HG03159 (cell line): Measurements from ENCODE around the gene PKNOX2.

Experiments
- ATAC-seq: cut with Tn5 transposase; IDR thresholded peaks from one replicate; pipeline ENCODE4 v1.9.1; 2021; ENCODE audit warnings: mild to moderate bottlenecking, moderate library complexity; ENCODE audit not compliant: unreplicated experiment

Gene PKNOX2

DNA sequence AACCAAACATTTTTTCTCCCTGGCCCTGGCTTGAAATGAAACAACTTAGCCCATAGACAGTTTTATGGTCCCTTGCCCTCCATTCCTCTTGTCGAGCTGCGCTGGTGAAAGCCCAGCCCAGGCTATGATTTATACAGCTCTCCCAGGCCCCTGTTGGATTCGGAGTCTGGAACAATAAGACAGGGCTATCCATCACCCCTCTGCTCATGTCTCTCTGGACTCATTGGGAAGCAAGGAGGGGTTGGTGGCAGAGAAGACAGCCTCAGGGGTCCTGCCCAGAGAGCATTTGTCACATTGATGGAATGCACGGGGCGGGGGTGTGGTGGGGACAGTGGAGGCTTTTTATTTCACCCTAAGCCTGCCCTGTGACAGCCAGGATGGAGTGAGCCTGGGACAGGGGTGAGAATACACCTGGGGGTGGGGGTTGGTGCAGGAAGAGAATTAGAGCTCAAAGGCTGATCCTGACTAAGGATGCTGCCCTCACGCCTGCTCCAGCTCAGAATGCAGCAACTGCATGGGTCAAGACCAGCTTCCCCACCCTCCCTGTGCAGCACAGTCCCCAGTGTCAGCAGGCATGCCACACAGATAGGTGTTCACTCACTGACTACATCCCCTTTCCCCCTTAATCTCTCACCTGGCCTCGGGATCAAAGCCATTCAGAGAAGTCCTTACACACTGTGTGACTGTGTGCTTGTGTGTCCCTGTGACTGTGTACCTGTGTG is 10.0 kb upstream of the PKNOX2 start:
- no peak for ATAC-seq

DNA sequence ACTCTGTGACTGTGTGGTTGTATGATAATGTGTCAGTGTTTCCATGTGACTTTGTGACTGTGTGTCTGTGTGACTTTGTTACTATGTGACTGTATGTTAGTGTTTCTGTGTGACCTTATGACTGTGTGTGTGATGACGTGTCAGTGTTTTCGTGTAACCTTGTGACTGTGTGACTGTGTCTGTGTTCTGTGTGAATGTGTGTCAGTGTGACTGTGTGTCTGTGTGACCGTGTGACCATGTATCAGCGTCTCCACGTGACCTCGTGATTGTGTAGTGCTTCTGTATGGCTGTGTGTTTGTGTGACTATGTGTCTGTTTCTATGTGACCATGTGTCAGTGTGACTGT is 9.5 kb upstream of the PKNOX2 start:
- ATAC-seq = no peak

DNA sequence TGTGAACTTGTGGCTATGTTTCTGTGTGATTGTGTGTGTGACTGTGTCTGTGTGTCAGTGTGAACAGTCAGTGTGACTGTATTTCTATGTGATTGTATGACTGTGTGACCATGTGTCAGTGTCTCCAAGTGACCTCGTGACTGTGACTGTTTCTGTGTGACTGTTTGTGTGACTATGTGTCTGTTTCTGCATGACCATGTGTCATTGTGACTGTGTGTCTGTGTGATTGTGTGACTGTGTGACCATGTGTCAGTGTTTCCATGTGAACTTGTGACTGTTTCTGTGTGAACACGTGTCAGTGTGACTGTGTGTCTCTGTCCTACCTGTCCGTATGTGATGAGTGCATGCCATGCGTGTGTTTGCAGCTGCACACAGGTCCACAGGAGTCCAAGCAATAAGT is 8.8 kb upstream of the PKNOX2 start:
- ATAC-seq = no peak

DNA sequence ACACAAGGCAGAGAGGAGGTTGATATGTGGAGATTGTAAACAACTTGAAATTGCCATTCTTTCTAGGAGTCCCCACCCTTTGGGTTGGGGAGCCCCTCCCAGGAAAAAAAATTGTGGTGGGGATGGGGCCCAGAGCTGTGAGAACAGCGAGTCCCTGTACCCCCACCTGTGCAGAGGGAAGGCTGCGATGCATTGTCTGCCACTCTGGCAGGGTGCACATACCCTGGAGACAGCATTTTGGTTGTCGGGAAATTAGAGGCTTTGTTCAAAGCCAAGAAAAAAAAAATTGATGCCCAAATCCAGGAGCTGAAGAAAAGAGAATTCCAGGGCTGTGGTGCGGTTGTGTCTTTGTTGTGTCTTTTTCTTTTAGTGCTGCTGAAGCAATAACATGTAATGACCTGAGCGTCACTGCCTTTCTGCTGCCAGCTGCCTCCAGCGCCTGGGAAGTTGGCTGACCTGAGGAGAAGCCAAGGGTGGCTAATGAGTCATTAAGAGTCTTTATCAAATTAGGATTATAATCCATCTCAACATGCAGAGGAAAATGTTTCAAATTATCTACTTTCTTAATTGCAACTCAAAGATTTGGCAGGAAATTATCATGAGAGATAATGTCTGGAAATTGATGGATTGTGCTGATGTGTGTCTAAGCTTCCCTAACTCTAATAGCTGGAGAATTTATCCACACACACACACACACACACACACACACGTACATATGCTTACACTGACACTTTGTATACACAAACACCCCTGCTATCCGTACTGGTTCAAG is 8.0 kb upstream of the PKNOX2 start:
- no peak for ATAC-seq

DNA sequence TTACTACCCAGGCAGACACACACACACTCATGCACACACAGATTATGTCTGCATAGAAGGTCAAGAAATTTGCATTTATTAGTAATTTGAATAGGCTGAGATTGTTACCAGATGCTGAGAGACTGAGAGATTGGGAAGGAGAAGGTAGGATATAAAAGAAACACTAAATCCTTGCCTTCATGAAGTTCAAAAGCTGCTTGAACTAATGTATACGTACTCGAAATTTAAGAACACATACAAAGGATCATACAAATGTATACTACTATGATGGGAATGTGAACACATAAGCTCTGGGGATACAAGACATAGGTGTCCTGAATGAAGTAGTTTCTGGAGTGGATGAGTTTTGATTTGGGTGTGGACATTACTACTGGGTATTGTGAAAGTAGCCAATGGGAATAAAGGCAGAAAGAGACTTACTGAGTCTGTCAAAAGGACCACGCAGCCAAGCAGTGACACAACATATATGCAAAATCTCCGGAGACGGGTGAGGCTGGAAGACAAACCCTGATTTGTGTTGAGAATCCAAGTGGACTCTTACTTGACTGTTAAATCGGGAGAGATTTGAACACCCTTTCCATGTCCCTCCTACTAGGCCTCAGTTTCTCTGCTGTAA is 7.3 kb upstream of the PKNOX2 start:
- ATAC-seq = no peak

DNA sequence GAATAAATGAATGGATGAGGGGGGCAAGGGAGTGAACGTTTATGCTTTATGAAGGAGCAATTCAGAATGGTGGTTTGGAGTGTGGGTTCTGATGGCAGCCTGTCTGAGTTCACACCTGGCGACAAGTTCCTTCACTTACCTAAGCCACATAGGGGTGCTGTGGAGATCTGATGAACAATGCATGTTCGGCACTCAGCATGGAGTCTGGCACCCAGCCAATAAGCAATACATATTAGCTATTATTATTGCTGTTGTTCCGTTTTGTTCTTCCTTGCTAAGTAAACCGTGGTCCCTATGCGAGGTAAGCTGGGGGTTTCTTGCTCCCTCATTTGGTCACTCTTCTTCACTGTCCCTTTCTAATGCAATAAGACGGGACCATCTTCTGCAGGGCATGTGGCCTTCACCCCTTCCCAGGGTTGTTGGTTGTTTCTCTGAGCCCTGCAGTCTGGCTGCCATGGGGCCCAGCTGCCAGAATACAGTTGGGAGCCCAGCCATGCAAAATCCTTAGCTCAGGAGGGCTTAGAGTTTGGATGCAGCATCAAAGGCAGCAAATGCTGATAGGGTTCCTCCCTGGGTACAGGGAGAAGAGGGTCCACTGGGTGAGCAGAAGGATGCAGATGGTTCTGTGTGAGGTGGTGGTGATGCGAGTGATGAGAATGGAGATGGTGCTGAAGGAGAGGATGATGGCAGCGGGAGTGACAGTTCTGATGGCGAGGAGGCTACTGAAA is 6.4 kb upstream of the PKNOX2 start:
- no peak for ATAC-seq

DNA sequence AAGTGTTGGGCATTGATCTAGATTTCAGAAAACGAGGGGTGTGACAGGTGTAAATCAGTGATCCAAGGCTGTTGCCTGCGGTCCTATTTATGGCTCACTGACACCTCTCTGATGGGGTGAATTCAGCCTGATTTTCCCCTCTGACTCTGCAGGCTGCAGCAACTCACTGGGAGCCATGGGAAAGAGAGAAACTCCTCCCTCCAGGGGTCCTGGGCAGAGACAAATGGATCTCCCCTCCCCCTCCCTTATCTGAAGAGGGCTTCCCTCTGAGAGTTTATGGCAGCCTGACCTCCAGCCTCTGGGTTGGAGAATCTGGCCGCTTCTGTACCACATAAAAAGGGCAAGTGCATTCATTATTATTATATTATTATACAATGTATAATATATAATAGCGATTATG is 1.8 kb upstream of the PKNOX2 start:
- no peak for ATAC-seq

DNA sequence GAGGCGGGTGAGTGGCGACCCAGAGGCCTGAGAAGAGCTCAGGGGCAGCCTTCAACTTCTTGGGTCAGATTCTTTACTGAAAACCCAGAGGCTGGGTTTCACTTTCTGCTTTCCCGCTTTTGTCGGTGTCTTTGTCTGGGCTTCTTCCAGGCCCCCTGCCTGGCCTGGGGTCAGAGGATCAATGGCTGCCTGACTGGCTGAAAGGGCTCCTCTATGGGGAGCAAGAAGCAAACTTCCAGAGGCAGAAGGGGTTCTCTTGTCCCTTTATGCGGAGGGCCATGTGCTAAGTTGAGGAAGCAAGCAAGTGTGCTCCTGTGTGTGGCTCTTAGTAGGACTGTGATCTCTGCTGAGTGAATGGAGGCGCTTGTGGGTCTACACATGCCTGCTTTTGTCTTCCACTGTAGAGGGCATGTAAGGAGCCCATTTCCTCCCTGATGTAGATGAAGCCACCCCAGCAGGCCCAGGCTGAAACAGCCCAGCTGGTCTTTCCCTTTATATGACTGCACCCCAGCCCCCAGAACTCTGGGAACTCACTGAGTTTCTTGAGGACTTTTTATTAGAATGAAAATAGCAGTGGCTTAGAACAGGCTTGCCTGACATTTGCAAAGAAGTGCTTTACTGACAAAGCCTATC is 1.0 kb upstream of the PKNOX2 start:
- ATAC-seq = no peak

DNA sequence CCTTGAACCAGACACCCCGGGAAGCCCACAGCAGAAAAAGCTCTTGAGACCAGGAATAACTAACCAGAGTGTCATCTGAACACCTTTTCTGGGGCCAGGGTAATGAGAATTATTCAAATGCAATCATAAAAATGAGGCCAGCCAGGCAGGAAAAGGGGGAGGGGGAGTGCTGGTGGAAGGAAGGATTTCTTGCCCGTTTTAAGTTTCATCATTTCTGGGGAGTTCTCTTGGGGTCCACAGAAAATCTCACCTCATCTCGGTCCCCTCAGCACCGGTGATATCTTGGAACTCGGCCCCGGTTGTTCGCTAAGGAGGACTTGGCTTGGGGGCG is 495 bp upstream of the PKNOX2 start:
- ATAC-seq = no peak

DNA sequence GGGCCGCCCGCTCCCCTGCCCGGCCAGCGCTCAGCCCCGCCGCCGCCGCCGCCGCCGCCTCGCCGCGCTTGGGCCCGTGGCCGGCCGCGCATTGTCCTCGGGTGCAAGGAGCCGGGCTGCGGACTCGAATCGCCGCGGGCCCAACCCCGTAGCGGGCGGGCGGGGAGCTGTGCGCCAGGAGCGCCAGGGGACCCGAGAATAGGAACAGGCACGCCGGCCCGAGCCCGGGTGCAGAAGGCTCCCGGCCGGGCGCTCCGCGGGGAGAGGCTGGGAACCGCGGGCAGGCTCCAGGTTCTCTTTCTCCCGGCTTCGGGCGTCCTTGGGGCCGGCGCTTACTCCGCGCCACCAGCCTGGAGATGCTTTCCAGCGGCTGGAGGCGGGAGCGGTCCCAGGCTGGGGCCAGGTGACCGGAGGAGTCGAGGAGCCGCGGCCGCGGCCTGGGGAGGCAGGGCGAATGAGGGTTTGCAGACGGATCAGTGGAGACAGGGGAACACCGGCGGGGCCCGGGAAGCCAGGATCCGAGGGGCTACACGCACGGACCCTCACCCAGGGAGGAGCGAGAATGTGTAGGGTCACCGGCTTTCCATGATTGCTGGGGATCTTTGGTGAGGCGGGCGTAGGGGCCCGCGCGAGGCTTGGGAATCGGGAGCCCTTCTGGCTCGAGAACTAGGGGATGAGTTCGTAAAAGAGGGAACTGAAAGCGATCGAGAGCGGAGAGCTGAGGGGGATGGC is 726 bp downstream of the PKNOX2 start:
- peak; percentile 17 for ATAC-seq

DNA sequence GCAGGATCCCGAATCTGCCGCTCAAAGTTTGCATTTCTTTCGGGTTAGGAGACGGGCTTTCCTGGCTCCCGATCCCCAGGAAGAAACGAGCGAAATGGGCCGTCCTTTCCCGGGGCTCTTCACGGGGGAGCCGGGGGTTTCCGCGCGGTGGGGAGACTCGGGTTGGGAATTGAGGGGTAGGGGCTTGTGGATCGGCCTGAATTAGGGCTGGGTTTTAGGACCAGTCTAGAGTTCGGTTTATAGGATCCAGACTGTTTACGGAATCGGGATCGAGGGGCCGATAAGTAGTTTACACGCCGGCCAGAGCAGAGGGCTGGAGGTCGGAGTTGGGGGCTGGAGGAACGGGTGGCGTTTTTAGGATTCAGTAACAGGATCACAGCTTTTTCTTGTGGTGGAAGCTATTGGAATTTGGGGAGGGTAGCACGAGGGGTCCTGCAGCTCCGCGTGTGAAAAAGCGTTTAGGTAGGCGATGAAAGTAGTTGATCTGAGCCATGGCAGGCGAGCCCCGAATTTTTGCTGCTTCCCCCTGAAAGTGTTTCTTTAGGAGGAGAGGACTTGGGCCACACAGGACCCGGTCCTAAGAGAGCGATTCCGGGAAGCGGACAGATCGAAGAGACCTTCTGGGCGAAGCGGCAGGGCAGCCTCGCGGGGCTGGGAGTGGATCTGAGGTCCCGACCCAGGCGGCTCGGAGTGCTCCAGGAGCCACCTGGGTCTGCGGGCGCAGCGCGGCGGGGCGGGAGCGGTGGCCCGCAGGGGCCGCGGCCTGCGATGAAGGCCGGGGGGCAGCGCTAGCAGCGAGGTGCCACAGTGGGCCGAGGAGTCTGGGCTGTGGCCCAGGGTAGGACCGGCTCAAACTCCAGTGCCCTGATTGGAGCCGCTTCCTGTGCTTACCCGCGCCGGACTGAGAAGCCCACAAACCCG is 1.6 kb downstream of the PKNOX2 start:
- no peak for ATAC-seq

DNA sequence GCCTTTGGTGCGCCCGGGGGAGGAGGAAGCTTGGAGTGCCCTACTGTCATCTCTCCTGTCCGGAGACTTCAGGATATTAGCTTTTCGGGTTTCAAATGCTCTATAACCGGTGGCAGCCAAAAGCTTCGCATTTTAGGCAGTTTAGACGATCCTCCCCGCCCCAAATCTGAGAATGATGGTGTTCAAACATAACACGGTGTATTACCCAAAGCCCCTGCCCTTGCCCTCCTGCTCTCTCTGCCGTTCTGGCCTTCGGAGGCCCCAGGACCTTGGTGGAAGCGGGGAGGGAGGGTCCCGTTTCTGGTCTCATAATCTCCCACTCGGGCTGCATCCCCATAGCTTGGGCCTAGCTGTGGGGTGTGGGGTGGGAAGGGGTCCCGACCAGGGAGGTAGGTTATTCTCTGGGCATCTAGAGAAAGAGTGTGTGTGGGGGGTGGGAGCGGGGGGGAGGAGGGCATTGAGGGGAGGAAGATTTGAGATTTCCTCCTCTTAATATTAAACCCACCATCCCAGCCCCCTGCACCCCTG is 2.3 kb downstream of the PKNOX2 start:
- no peak for ATAC-seq

DNA sequence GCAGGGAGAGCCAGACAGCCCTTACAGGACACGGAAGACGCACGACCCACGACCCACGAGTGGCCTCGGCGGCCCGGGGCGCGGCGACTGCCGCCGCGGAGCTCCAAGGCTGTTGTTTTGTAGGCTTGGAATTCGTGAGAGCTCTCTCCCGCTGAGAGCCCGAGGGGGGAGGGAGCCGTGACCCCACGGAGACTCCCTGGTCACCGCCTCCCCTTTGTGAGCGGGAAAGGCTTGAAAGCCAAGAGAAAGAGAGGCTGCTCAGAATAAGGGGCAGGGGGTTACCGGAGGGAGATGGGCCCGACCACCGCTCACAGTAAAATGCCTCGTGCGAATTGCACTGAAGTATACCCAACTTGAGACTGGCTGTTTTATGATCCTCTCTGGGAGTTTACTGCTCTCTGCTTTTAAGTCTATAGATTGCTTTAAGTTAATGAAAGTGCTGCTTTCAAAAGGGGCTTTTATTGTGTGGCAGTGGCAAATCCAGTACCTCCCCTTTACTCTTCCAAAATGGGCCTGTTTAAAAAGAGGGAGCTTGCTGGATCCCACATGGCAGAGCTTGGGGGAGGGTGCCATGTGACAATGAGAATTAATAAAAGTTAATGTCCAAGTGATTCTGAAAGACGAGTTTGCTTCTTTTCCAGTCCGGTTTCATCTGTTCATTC is 2.9 kb downstream of the PKNOX2 start:
- ATAC-seq = no peak

DNA sequence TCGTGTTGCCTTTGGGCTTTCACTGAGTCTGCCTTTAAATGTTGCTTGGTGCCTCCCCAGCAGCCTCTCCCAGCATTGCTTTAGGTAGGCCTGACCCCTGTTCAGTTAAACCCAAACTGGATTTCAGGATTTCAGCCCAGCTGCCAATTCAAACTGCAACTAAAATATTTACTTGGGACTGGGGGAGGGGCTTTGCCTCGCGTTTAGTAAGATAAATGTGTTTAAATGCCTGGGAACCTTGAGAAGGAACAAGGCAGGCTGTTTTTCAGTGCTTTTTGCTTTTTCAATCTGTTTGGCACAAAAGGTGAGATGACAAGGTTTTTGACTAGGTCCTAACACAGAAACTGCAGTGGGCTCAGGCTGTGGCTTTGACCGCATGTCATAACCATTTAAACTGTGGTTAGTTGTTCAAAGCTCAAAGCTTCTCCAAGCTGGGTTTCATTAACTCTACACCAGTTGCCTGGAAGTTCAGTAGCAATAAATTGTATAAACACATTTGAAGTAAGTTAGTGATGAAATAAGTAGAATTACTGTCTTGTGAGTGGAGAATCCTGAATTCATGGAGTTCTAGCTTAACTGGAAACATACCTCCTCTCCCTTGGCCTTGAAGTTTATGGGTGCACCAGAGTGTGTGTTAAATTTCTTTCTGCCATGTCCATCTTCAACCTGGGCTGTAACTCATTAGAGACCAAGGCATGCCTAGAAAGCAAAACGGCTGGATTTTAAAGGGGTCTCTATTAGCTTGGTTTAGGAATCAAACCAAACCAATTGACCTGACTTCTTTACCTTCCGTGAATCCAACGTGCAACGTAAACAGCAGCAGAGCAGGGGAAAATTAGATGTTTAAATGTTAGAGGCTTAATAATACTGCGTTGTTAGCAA is 3.6 kb downstream of the PKNOX2 start:
- no peak for ATAC-seq

DNA sequence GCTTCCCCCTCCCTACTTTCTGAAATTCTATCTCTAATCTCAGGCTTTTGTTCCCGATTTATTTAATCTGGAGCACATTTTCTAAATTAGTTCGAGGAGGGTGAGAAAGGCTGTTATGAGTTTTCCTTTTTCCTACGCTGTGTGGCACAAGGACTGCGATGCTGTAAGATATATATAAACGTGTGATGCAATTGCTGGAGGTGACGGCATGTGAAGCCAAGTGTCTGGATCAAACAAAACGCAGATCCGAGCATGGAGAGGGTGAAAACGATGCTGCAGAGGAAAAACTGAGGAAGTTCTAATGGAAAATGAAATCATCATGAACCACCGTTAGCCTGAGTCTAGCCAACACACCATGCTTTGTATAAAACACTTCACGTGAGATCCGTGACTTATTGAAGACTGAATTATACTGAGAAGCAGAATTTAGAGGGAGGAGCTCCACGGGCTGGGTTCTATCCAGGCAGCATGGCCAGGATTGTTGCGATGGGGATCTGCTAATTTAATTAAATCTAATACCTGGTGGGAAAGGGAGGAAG is 4.4 kb downstream of the PKNOX2 start:
- ATAC-seq = no peak

DNA sequence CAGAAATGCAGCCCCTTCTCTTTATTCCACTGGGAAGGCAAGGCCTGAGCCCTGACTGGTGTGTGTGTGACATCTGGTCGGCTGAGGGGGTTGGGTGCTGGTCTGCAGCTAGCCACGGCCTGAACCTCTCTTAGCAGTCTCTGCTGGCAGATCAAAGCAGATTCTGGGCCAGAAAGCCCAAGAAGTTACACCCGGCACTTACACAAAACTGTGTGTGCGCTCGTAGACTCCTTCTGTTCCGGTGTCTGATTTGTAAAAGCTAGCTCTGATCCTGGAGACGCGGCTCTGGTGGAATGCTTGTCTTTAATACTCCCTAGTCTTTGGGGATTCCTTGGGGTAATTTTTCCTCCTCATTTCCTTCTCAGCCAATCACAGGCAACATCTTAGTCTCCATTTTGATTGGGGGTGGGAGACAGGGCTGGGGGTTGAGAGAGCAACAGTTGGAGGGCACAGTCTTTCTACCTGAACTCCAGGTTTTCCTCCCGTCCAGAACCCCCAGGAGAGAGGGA is 5.5 kb downstream of the PKNOX2 start:
- ATAC-seq = no peak

DNA sequence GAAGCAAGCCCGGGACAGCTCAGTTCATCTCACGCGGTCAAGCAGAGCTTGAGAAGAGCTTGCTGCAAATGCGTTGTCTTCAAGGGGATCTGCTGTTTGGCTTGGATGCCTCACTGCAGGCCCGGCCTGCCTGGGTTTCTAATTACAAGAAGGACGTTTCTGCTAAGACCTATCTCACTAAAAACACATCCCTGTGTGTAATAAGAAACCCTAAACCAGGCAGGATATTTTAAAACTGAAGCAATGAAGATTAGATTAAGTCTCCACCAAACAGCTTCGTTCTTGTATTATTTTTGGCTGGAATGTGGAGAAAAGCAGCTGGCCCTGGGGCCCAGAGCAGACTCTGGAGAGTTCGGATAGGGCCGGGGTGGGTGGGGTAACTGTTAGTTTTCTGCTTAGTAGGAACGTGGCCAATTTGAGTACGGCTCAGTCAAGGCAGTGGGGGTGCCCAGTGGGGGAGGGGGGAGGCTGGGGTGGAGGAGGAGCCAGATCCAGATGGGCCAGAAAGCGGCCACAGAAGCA is 6.0 kb downstream of the PKNOX2 start:
- no peak for ATAC-seq
